ENCODE results near the gene GLYAT. TPM values are rescaled to one million over a fixed set of nuclear protein-coding genes. Genes with fewer than 3 reads are reported as not detected.
A peak's percentile ranks its signal among the peaks of the same experiment; 100 is the strongest.
"Not testable (repeated sequence)": the region's sequence is repeated elsewhere in the genome, so short reads cannot be mapped to it uniquely, and the experiment has no call there.

GLYAT gene
- total RNA-seq, 2 donors from 2014 or later, result not detected

DNA sequence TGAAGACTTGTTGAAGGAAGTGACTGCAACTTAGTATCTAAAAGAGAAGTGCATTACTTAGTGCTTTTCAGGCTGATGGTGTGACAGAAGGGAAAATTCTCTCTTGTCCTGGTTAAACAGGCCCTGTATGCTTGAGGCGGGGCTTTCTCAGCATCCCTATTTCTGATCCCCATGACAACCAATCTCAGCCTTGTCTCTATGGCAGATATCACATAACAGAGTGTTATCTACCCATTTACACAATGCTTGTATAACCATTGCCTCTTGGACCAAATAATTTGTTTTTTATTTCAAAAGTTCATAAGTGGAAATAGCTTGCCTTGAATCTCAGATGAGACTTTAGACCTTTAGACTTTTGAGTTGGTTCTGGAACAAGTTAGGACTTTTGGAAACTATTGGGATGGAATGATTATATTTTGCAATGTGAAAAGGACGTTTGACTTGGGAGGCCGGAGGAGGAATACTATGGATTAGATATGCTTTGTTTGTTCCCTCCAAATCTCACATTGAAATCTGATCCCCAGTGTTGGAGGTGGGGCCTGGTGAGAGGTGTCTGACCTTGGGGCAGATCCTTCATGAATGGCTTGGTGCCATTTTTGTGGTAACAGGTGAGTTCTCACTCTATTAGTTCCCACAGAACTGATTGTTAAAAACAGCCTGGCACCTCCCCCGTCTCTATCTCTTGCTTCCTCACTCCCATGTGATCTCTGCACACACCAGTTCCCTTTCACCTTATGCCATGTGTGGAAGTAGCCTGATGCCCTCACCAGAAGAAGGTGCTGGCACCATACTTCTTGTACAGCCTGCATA lies 3.1 kb upstream of the GLYAT start:
- no peak overlapping the region for H3K27ac Mint-ChIP-seq
- no peaks in the 10 kb centered on the region for H3K27me3 Mint-ChIP-seq (ENCODE audit: low read depth)
- ATAC-seq (replicated peaks in 1 of 2), result no peak
- H3K4me1 Mint-ChIP-seq (ENCODE audit: low read depth), result no peaks in the 10 kb centered on the region
- H3K9me3 Mint-ChIP-seq, result no peaks in the 10 kb centered on the region
- H3K4me3 Mint-ChIP-seq, result no peak overlapping the region
- no peak for DNase-seq
- peaks cover 0 to 2% of the 10 kb centered on the region in 2 donors for H3K36me3 Mint-ChIP-seq (ENCODE audit: insufficient read depth in 2 of 2)

DNA sequence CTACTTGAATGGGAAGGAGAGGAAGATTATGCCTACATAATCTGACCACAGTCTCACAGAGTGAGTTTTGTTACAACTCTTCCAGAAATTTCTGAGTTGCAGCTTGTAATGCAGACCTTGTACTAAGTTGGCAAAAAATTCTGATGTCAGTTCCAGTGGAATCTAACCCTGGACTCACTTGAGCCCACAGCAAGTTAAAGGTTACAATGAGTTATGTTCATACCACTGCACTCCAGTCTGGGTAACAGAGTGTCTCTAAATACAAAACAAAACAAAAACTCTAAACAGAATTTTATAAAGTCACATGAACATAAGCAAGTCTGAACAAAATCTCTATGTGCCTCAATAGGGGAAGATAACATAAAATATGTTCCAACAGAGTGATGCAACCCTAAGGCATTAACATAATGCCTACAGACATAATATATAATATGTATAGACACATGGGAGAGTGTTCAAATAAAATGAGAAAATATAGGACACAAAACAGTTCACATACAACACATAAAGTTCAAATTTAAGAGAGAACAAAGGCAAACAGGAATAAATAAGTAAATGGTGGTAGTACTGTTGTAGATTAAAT lies 1.1 kb downstream of the GLYAT start:
- no peak overlapping the region for H3K4me3 Mint-ChIP-seq
- peaks cover 0 to 2% of the 10 kb centered on the region in 2 donors for H3K9me3 Mint-ChIP-seq
- H3K36me3 Mint-ChIP-seq (ENCODE audit: insufficient read depth in 2 of 2), result no peaks in the 10 kb centered on the region
- no peak for DNase-seq
- peaks cover 35% of the 10 kb centered on the region for H3K4me1 Mint-ChIP-seq (ENCODE audit: low read depth)
- H3K27ac Mint-ChIP-seq, result no peak overlapping the region
- ATAC-seq (replicated peaks in 1 of 2), result no peak
- H3K27me3 Mint-ChIP-seq (ENCODE audit: low read depth), result no peaks in the 10 kb centered on the region

GRCh38 chr11:58727415-58727797 lies 4.3 kb downstream of the GLYAT start:
- H3K4me3 Mint-ChIP-seq, result no peak overlapping the region
- peak overlapping the region; percentile 6 for H3K27ac Mint-ChIP-seq
- H3K9me3 Mint-ChIP-seq, result peaks cover 2 to 3% of the 10 kb centered on the region in 2 donors
- no peaks in the 10 kb centered on the region for H3K36me3 Mint-ChIP-seq (ENCODE audit: insufficient read depth in 2 of 2)
- H3K27me3 Mint-ChIP-seq (ENCODE audit: low read depth), result no peaks in the 10 kb centered on the region
- DNase-seq, result no peak
- peak in 1 of 2 donors; percentile 9 for ATAC-seq (replicated peaks in 1 of 2)
- H3K4me1 Mint-ChIP-seq (ENCODE audit: low read depth), result peaks cover 41% of the 10 kb centered on the region

- no peaks in the 10 kb centered on the region for H3K27me3 Mint-ChIP-seq (ENCODE audit: low read depth)
- H3K4me3 Mint-ChIP-seq, result peak overlapping the region in 1 of 2 donors; percentile 60
- peak overlapping the region; percentile 6 for H3K27ac Mint-ChIP-seq
- DNase-seq (no peak), ATAC-seq (replicated peaks in 1 of 2) (peak in 1 of 2 donors; percentile 50)
- H3K4me1 Mint-ChIP-seq (ENCODE audit: low read depth), result peaks cover 41% of the 10 kb centered on the region
- peaks cover 2 to 3% of the 10 kb centered on the region in 2 donors for H3K9me3 Mint-ChIP-seq
- no peaks in the 10 kb centered on the region for H3K36me3 Mint-ChIP-seq (ENCODE audit: insufficient read depth in 2 of 2)
These were observed 4.9 kb downstream of the GLYAT start for GRCh38 chr11:58726737-58727414.

- ATAC-seq (replicated peaks in 1 of 2), result no peak
- peaks cover 0 to 1% of the 10 kb centered on the region in 2 donors for H3K36me3 Mint-ChIP-seq (ENCODE audit: insufficient read depth in 2 of 2)
- no peak overlapping the region for H3K27ac Mint-ChIP-seq
- H3K4me1 Mint-ChIP-seq (ENCODE audit: low read depth), result no peaks in the 10 kb centered on the region
- no peak overlapping the region for H3K4me3 Mint-ChIP-seq
- H3K9me3 Mint-ChIP-seq, result peaks cover 0 to 2% of the 10 kb centered on the region in 2 donors
- no peak for DNase-seq
- H3K27me3 Mint-ChIP-seq (ENCODE audit: low read depth), result no peaks in the 10 kb centered on the region
These were observed 12.2 kb downstream of the GLYAT start for GRCh38 chr11:58719406-58720117.

DNA sequence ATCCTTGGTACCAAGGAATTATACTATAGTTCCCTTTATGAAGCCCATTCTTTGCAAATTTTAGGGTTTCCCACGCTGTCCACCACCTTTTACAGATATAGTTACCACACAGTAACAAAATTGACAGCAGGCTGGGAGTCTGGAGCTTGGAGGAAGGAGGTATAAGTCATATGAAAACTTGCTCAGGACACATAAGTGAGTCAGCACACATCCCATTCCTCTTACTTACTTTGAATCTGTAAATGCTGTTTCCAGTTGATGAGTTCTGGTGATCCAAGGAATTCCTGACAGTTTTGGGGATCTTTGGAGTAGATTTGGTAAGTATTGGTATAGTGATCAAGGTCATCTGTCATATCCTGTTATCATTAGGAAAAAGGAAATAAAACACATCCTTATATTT lies 19.2 kb downstream of the GLYAT start:
- Mint-ChIP-seq H3K4me1 (ENCODE audit: low read depth) (no peaks in the 10 kb centered on the region), H3K27me3 (ENCODE audit: low read depth) (no peaks in the 10 kb centered on the region), H3K4me3 (no peak overlapping the region), H3K27ac (no peak overlapping the region), H3K36me3 (ENCODE audit: insufficient read depth in 2 of 2) (peaks cover 0 to 1% of the 10 kb centered on the region in 2 donors), H3K9me3 (peaks cover 0 to 4% of the 10 kb centered on the region in 2 donors)
- DNase-seq (no peak), ATAC-seq (replicated peaks in 1 of 2) (no peak)

- H3K4me3 Mint-ChIP-seq, result no peak overlapping the region
- H3K9me3 Mint-ChIP-seq, result peaks cover 0 to 4% of the 10 kb centered on the region in 2 donors
- H3K27me3 Mint-ChIP-seq (ENCODE audit: low read depth), result no peaks in the 10 kb centered on the region
- no peak overlapping the region for H3K27ac Mint-ChIP-seq
- peaks cover 0 to 1% of the 10 kb centered on the region in 2 donors for H3K36me3 Mint-ChIP-seq (ENCODE audit: insufficient read depth in 2 of 2)
- ATAC-seq (replicated peaks in 1 of 2) (no peak), DNase-seq (no peak)
- H3K4me1 Mint-ChIP-seq (ENCODE audit: low read depth), result no peaks in the 10 kb centered on the region
These were observed 19.9 kb downstream of the GLYAT start for GRCh38 chr11:58711832-58712231.

- no peak overlapping the region for H3K4me3 Mint-ChIP-seq
- H3K9me3 Mint-ChIP-seq, result peaks cover 1 to 5% of the 10 kb centered on the region in 2 donors
- H3K4me1 Mint-ChIP-seq (ENCODE audit: low read depth), result no peaks in the 10 kb centered on the region
- no peak overlapping the region for H3K27ac Mint-ChIP-seq
- H3K36me3 Mint-ChIP-seq (ENCODE audit: insufficient read depth in 2 of 2), result peaks cover 2 to 3% of the 10 kb centered on the region in 2 donors
- H3K27me3 Mint-ChIP-seq (ENCODE audit: low read depth), result no peaks in the 10 kb centered on the region
- DNase-seq, result no peak
- ATAC-seq (replicated peaks in 1 of 2), result no peak
These were observed 24.0 kb downstream of the GLYAT start for GRCh38 chr11:58707767-58708166.

DNA sequence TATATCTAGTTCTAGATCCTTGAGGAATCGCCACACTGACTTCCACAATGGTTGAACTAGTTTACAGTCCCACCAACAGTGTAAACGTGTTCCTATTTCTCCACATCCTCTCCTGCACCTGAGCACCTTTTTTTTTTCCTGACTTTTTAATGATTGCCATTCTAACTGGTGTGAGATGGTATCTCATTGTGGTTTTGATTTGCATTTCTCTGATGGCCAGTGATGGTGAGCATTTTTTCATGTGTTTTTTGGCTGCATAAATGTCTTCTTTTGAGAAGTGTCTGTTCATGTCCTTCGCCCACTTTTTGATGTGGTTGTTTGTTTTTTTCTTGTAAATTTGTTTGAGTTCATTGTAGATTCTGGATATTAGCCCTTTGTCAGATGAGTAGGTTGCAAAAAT lies 34.9 kb downstream of the GLYAT start:
- H3K4me3 Mint-ChIP-seq; H3K4me1 Mint-ChIP-seq (ENCODE audit: low read depth); H3K27me3 Mint-ChIP-seq (ENCODE audit: low read depth); DNase-seq; H3K36me3 Mint-ChIP-seq (ENCODE audit: insufficient read depth in 2 of 2); H3K9me3 Mint-ChIP-seq; ATAC-seq (replicated peaks in 1 of 2); H3K27ac Mint-ChIP-seq: not testable (repeated sequence)

DNA sequence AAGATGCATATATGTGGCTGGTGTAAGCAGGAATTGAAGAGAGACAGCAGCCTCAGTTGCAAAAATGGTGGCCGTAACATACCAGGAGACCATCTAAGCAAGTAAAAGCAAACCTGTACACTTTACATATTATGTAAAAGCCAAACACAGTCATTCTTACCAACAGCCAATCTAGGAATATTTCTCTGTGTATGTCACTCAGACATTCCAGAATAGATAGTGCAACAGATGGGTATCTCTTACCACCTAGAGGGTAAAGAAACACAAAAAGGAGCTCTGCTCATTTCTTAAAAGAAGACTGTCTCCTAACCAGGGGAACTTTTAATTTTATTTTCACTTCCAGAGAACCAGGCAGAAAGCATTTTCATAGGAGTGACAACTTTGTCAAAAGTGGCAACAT lies 38.7 kb downstream of the GLYAT start:
- Mint-ChIP-seq H3K4me1 (ENCODE audit: low read depth) (peaks cover 11% of the 10 kb centered on the region), H3K36me3 (ENCODE audit: insufficient read depth in 2 of 2) (no peaks in the 10 kb centered on the region), H3K4me3 (no peak overlapping the region), H3K27me3 (ENCODE audit: low read depth) (no peaks in the 10 kb centered on the region), H3K9me3 (no peaks in the 10 kb centered on the region), H3K27ac (no peak overlapping the region)
- DNase-seq (no peak), ATAC-seq (replicated peaks in 1 of 2) (no peak)

DNA sequence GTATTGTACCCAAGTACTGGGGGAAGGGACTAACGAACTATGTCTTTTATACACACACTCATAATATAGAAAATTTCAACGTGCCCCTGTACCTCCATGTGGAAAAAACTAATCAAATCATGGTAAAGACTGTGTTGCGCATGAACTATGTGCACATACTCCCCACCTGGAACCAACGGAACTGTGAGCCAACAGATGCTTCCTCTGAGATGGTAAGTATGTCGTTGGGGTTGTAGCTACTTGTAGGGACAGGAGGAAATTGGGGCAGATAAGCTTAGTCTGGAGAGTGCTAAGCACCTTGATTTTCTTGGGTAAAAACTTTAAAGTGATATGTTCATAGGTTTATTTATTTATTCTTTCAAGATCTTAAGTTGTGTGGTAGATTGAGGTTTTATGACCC lies 40.1 kb downstream of the GLYAT start:
- H3K27ac Mint-ChIP-seq, result no peak overlapping the region
- H3K36me3 Mint-ChIP-seq (ENCODE audit: insufficient read depth in 2 of 2), result no peaks in the 10 kb centered on the region
- no peaks in the 10 kb centered on the region for H3K27me3 Mint-ChIP-seq (ENCODE audit: low read depth)
- no peaks in the 10 kb centered on the region for H3K9me3 Mint-ChIP-seq
- no peak for ATAC-seq (replicated peaks in 1 of 2)
- no peak overlapping the region for H3K4me3 Mint-ChIP-seq
- peaks cover 11% of the 10 kb centered on the region for H3K4me1 Mint-ChIP-seq (ENCODE audit: low read depth)
- no peak for DNase-seq

DNA sequence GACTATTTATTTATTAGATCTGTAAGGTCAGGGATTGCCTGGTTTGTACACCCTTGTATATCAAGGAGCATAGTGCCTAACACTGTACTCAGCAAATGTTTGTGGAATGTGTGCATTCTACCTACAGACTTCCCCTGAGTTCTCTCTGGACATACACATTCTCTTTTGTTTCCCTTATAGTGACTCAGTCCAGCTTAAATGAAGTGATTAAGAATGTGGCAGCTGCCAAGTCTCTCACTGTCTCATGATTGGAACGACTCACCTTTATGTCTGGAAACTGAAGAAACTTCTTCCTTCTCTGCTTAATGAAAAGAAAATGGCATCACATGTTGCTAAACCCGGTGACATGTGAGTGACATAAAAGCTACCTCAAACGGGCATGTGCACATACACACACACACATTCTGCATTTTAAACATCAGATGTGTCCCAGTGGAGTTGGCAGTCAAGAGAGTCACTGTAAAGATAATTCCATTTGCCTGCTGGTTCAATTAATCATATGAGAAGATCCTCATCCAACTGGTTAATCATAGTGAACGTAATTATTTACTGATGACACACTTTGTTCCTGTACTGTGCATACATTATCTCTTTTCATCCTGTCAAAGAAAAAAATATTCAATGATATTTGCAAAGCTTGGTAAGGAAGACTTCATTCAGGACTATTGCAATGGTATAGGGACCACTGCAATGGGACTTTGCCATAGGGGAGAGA lies 42.8 kb downstream of the GLYAT start:
- Mint-ChIP-seq H3K27me3 (ENCODE audit: low read depth) (no peaks in the 10 kb centered on the region), H3K4me3 (no peak overlapping the region), H3K4me1 (ENCODE audit: low read depth) (peaks cover 11% of the 10 kb centered on the region), H3K36me3 (ENCODE audit: insufficient read depth in 2 of 2) (no peaks in the 10 kb centered on the region), H3K27ac (no peak overlapping the region), H3K9me3 (peaks cover 0 to 2% of the 10 kb centered on the region in 2 donors)
- ATAC-seq (replicated peaks in 1 of 2) (peak in 1 of 2 donors; percentile 27), DNase-seq (no peak)
